WTC11 (cell line): Measurements from ENCODE around the gene NUDT22.

Source experiments
- CREM ChIP-seq: sonication (generic); formaldehyde crosslinking; IDR thresholded peaks from 2 replicates; pipeline ENCODE4 v1.8.1; 2022; ENCODE audit warnings: mild to moderate bottlenecking, missing genetic modification reagents, moderate library complexity
- CTCF ChIP-seq: fragments of 200-600 bp; IDR thresholded peaks from 2 replicates; pipeline ENCODE4 v1.8.0; 2022; ENCODE audit warnings: antibody characterized with exemption
- E2F1 ChIP-seq: sonication (generic); formaldehyde crosslinking; IDR thresholded peaks from 2 replicates; pipeline ENCODE4 v1.8.0; 2022; ENCODE audit warnings: mild to moderate bottlenecking, missing genetic modification reagents
- ESRRA ChIP-seq: sonication (generic); formaldehyde crosslinking; IDR thresholded peaks from 2 replicates; pipeline ENCODE4 v1.8.1; 2022; ENCODE audit warnings: mild to moderate bottlenecking, missing genetic modification reagents, borderline replicate concordance
- IRF2 ChIP-seq: sonication (generic); formaldehyde crosslinking; IDR thresholded peaks from 2 replicates; pipeline ENCODE4 v1.8.0; 2022; ENCODE audit warnings: low read depth, missing genetic modification reagents, borderline replicate concordance
- JUN ChIP-seq: sonication (generic); formaldehyde crosslinking; IDR thresholded peaks from 2 replicates; pipeline ENCODE4 v1.8.0; 2023; ENCODE audit warnings: mild to moderate bottlenecking, missing genetic modification reagents
- NFYB ChIP-seq: sonication (generic); formaldehyde crosslinking; conservative IDR thresholded peaks from 2 replicates; pipeline ENCODE4 v1.8.0; 2022; ENCODE audit warnings: low read depth, missing genetic modification reagents
- SOX15 ChIP-seq: fragments of 250-450 bp; sonication (Bioruptor Pico); IDR thresholded peaks from 2 replicates; pipeline ENCODE4 v1.9.0; 2021; ENCODE audit warnings: mild to moderate bottlenecking
- TEAD1 ChIP-seq: sonication (generic); formaldehyde crosslinking; IDR thresholded peaks from 2 replicates; pipeline ENCODE4 v1.8.0; 2022; ENCODE audit warnings: mild to moderate bottlenecking, missing genetic modification reagents

GRCh38 chr11:64269540-64270220, 43.6 kb downstream of the NUDT22 start:
- TF ChIP-seq CREM (CRISPR knock-in tag): peak; percentile 59; the same call in 1 of the 2 replicates
- TF ChIP-seq ESRRA: no peak; the same call in 1 of the 2 replicates
- TF ChIP-seq NFYB (CRISPR knock-in tag): 0 out of 2 replicates have a peak, but pooled peaks have one; percentile 31
- peak; percentile 89; the same call in 1 of the 2 replicates for TF ChIP-seq TEAD1
- no peak for TF ChIP-seq CTCF
- no peak for TF ChIP-seq IRF2 (CRISPR knock-in tag)
- no peak for TF ChIP-seq E2F1
- TF ChIP-seq JUN: no peak
- no peak for TF ChIP-seq SOX15 (CRISPR knock-in tag)
